K562 (cell line): Measurements from ENCODE around the gene CRX. TPM values are rescaled to one million over a fixed set of nuclear protein-coding genes. Genes with fewer than 3 reads are reported as not detected.

Source experiments
- ATAC-seq: fragments of 200-7000 bp; cut with Tn5 transposase; 3 replicates; pipeline ENCODE4 v1.9.1; 2020; ENCODE audit warnings: moderate library complexity
- BruUV-seq: library from RNA; stranded (reverse); fragments of 400-500 nt; replicated peaks from 2 replicates; lab custom pipeline; 2021; lab: Mats Ljungman, UMichigan
- CTCF ChIA-PET: fragments of 300-600 bp; formaldehyde crosslinking; extraction: SDS; loops from one replicate; lab custom pipeline; 2021; ENCODE audit warnings: low intra/inter-chr PET ratio; lab: Yijun Ruan, JAX
- POLR2A ChIA-PET: fragments of 300-600, 350-650 bp; sonication (Branson Sonifier 250); formaldehyde crosslinking; extraction: SDS; loops from one replicate; lab custom pipeline; 2021; ENCODE audit warnings: antibody characterized with exemption, inconsistent platforms; lab: Yijun Ruan, JAX
- DNase-seq, 4 experiments: peaks; one replicate each; pipeline versions ENCODE4 v3.0.0 to v3.0.0-alpha.2; 2011 to 2018; ENCODE audit warnings: low spot score in 3 of 4, mixed read lengths in 3 of 4; ENCODE audit errors: extremely low read depth in 1 of 4
- FAIRE-seq: peaks from 2 replicates; lab custom pipeline; 2011; peaks lifted over from hg19 to GRCh38; lab: Jason Lieb, UNC
- H2AFZ ChIP-seq: 2 replicates; pipeline ENCODE4 v1.6.0; 2011; ENCODE audit warnings: low read depth, low read length, control low read depth, inconsistent platforms
- H3K27ac ChIP-seq: fragments of 200-600 bp; 3 replicates; pipeline ENCODE4 v1.8.0; 2011; ENCODE audit warnings: low read depth, mild to moderate bottlenecking, control low read depth, inconsistent platforms, low read length, moderate library complexity, mixed read lengths; ENCODE audit errors: extremely low read depth
- H3K27me3 ChIP-seq, 2 experiments: fragments of 300-600 bp in 1 of 2; 2 replicates in 1 of 2; 3 replicates in 1 of 2; pipeline versions ENCODE4 v1.6.0 to v1.8.0; 2011; ENCODE audit warnings: inconsistent platforms in 2 of 2, low read length in 2 of 2, mild to moderate bottlenecking in 1 of 2, mixed read lengths in 1 of 2, moderate library complexity in 1 of 2; ENCODE audit not compliant: control insufficient read depth in 2 of 2, insufficient read depth in 2 of 2
- H3K36me3 ChIP-seq: fragments of 300-600 bp; 3 replicates; pipeline ENCODE4 v1.8.0; 2011; ENCODE audit warnings: mild to moderate bottlenecking, low read length, inconsistent platforms; ENCODE audit not compliant: control insufficient read depth, insufficient read depth
- H3K4me1 ChIP-seq, 2 experiments: fragments of 200-600 bp in 1 of 2; replicated peaks in 1 of 2; 2 replicates in 1 of 2; 3 replicates in 1 of 2; pipeline versions ENCODE4 v1.5.1 to v1.8.0; 2011; ENCODE audit warnings: inconsistent platforms in 2 of 2, low read length in 2 of 2, mild to moderate bottlenecking in 1 of 2, mixed read lengths in 1 of 2, moderate library complexity in 1 of 2; ENCODE audit not compliant: control insufficient read depth in 2 of 2, insufficient read depth in 2 of 2
- H3K4me2 ChIP-seq: 2 replicates; pipeline ENCODE4 v1.6.1; 2011; ENCODE audit warnings: low read length, control low read depth, inconsistent platforms, mixed read lengths; ENCODE audit not compliant: insufficient read depth
- H3K4me3 ChIP-seq: fragments of 200-600 bp; sonication (generic), shearing (Covaris generic); 2 replicates; pipeline ENCODE4 v1.5.1; 2016; ENCODE audit warnings: control low read depth, inconsistent platforms
- H3K79me2 ChIP-seq: fragments of 200-600 bp; 3 replicates; pipeline ENCODE4 v1.8.0; 2011; ENCODE audit warnings: low read length, inconsistent platforms; ENCODE audit not compliant: control insufficient read depth, insufficient read depth
- H3K9ac ChIP-seq, 2 experiments: 2 replicates each; pipeline versions ENCODE4 v1.6.0 to v1.6.1; 2011; ENCODE audit warnings: low read depth in 2 of 2, low read length in 2 of 2, control low read depth in 1 of 2, inconsistent platforms in 1 of 2, mild to moderate bottlenecking in 1 of 2, mixed read lengths in 1 of 2; ENCODE audit not compliant: insufficient read depth in 1 of 2
- H3K9me1 ChIP-seq: one replicate; pipeline ENCODE4 v1.6.0; 2011; ENCODE audit warnings: inconsistent platforms, mild to moderate bottlenecking, low read length, moderate library complexity; ENCODE audit not compliant: control insufficient read depth, insufficient read depth
- H3K9me3 ChIP-seq: replicated peaks from 2 replicates; pipeline ENCODE4 v1.5.1; 2011; ENCODE audit warnings: low read depth, low read length, inconsistent platforms; ENCODE audit not compliant: control insufficient read depth, insufficient read depth
- H4K20me1 ChIP-seq: replicated peaks from 2 replicates; pipeline ENCODE4 v1.6.1; 2011; ENCODE audit warnings: low read length, inconsistent platforms, mixed read lengths; ENCODE audit not compliant: control insufficient read depth, insufficient read depth
- KLF10 ChIP-seq: fragments of 250-450 bp; sonication (Bioruptor Pico); IDR thresholded peaks from 2 replicates; pipeline ENCODE4 v1.6.1; 2021; ENCODE audit warnings: matching md5 sums
- NEUROD1 ChIP-seq: fragments of 150-350 bp; IDR thresholded peaks from 2 replicates; pipeline ENCODE4 v1.6.1; 2014; ENCODE audit warnings: borderline replicate concordance, low read length, low read depth; ENCODE audit not compliant: partially characterized antibody
- NR1H2 ChIP-seq: sonication (generic); formaldehyde crosslinking; IDR thresholded peaks from 2 replicates; pipeline ENCODE4 v1.4.0; 2020; ENCODE audit warnings: mild to moderate bottlenecking, missing genetic modification reagents
- SP1 ChIP-seq: sonication (generic); formaldehyde crosslinking; IDR thresholded peaks from 2 replicates; pipeline ENCODE4 v1.8.1; 2022; ENCODE audit warnings: mild to moderate bottlenecking, missing genetic modification reagents
- ZNF561 ChIP-seq: fragments of 450-650 bp; formaldehyde crosslinking; conservative IDR thresholded peaks from 2 replicates; pipeline ENCODE4 v1.4.0; 2020; ENCODE audit warnings: mild to moderate bottlenecking, moderate library complexity
- ZNF696 ChIP-seq: fragments of 250-450 bp; sonication (Bioruptor Pico); conservative IDR thresholded peaks from 2 replicates; pipeline ENCODE4 v1.4.0; 2020; ENCODE audit warnings: mild to moderate bottlenecking, moderate library complexity
- WGBS: fragments of 100-300 bp; shearing (Covaris generic); methylation state at CpG from one replicate; pipeline ENCODE4 v1.1.6; 2016; ENCODE audit warnings: low coverage, mixed read lengths; ENCODE audit not compliant: insufficient coverage; ENCODE audit errors: missing lambda C conversion rate; 5-methylcytosine and 5-hydroxymethylcytosine counted together
- in situ Hi-C: fragments of 300-500 bp; cut with MboI; formaldehyde crosslinking; loops from 4 replicates; pipeline ENCODE4 v1.15.0; 2018; ENCODE audit warnings: inconsistent platforms, mixed read lengths
- intact Hi-C: fragments of 100-400 bp; cut with micrococcal nuclease; formaldehyde crosslinking; loops from 2 replicates; pipeline ENCODE4 v1.14.2; 2022
- polyA plus RNA-seq, 8 experiments: library from polyadenylated mRNA; depleted of rRNA in 4 of 8; stranded (reverse) in 5 of 8; unstranded in 3 of 8; fragments of >200 nt; fragmentation: Nextera tagmentation in 2 of 8; fragmentation: Illumina TruSeq in 1 of 8; extraction: Ambion mirVana in 2 of 8; extraction: Trizol in 1 of 8; gene quantifications; 2 replicates each; pipeline versions ENCODE4 v1.2.1 to v1.2.3, GENCODE V29; 2011 to 2014; ENCODE audit warnings: inconsistent platforms in 1 of 8, missing spikeins in 1 of 8
- total RNA-seq, 7 experiments: library from RNA; depleted of rRNA in 6 of 7; stranded (reverse); fragments of >200 nt in 6 of 7; fragmentation: Illumina TruSeq in 2 of 7; extraction: Trizol in 2 of 7; gene quantifications; 2 replicates each; pipeline versions ENCODE4 v1.2.1 to v1.2.3, GENCODE V29; 2011 to 2021; ENCODE audit warnings: low replicate concordance in 1 of 7
- TF ChIP-seq, protein P1 (sequence below), 3 experiments: IDR thresholded peaks in 2 of 3; conservative IDR thresholded peaks in 1 of 3; 2 replicates each; pipeline ENCODE4 v1.5.1; 2011 to 2012; ENCODE audit warnings: low read length in 3 of 3, mild to moderate bottlenecking in 3 of 3, control low read depth in 2 of 3, improper control_type of control experiment in 1 of 3, inconsistent platforms in 1 of 3, low read depth in 1 of 3, mixed read lengths in 1 of 3, moderate library complexity in 1 of 3; ENCODE audit not compliant: insufficient read depth in 2 of 3
- TF ChIP-seq, protein P2 (sequence below), 2 experiments: fragments of 450-650 bp; formaldehyde crosslinking in 1 of 2; IDR thresholded peaks; 2 replicates each; pipeline versions ENCODE4 v1.4.0 to v1.6.1; 2014 to 2020; ENCODE audit warnings: mild to moderate bottlenecking in 2 of 2, borderline replicate concordance in 1 of 2, low read depth in 1 of 2
- TF ChIP-seq, protein P3 (sequence below): fragments of 450-650 bp; formaldehyde crosslinking; IDR thresholded peaks from 2 replicates; pipeline ENCODE4 v1.4.0; 2020; ENCODE audit warnings: mild to moderate bottlenecking, moderate library complexity

Gene CRX
- total and polyA plus RNA-seq, 9 of the 15 experiments (the other 6 are each of a cell fraction or from before 2014, with no cell fraction given) = 0.01 TPM; not detected in 8

DNA sequence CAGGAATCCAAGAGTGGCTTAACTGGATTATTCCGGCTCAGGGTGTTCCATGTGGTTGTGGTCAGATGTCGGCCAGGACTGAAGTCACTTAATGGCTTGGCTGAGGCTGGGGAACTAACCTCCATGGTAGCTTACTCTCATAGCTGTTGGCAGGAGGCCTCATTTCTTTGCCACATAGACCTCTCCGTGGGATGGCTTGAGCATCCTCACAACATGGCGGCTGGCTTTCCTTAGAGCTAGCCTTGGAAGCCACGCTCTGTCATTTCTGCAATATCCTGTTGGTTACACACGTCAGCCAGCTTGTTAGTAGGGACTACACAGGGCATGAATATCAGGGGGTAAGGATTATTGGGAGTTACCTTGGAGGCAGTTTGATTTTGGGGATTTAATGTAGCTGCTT lies 5.1 kb downstream of the CRX start:
- POLR2A ChIA-PET = interaction anchor here (1.0 to 2.2 kb wide), 2 partner anchors 9 to 22 kb away, joined by 3 to 6 read pairs; no protein-coding TSS in a partner anchor
- FAIRE-seq = no peak
- Histone ChIP-seq H4K20me1 (no peaks in the 10 kb centered on the region), H3K4me2 (no peak overlapping the region), H3K36me3 (no peaks in the 10 kb centered on the region), H3K9me3 (no peaks in the 10 kb centered on the region), H2AFZ (no peak overlapping the region), H3K4me3 (no peak overlapping the region), H3K27me3 (peaks cover 8 to 44% of the 10 kb centered on the region in 2 experiments), H3K9ac (no peak overlapping the region), H3K79me2 (no peaks in the 10 kb centered on the region), H3K27ac (no peak overlapping the region), H3K4me1 (peaks cover 0 to 3% of the 10 kb centered on the region in 2 experiments; a peak in 1 of 5 replicates), H3K9me1 (no peaks in the 10 kb centered on the region)
- no peak for DNase-seq
- in situ Hi-C loops (no loop called here), intact Hi-C loops (no loop called here)
- CTCF ChIA-PET = no interaction called here
- no TSS peak for BruUV-seq
- 6% methylated on average over 6 of the region's 6 CpGs for WGBS
- no peak for ATAC-seq
- TF ChIP-seq ZNF696 (CRISPR knock-in tag) = no peak
- no peak for TF ChIP-seq KLF10 (CRISPR knock-in tag)
- TF ChIP-seq, protein P1, sequence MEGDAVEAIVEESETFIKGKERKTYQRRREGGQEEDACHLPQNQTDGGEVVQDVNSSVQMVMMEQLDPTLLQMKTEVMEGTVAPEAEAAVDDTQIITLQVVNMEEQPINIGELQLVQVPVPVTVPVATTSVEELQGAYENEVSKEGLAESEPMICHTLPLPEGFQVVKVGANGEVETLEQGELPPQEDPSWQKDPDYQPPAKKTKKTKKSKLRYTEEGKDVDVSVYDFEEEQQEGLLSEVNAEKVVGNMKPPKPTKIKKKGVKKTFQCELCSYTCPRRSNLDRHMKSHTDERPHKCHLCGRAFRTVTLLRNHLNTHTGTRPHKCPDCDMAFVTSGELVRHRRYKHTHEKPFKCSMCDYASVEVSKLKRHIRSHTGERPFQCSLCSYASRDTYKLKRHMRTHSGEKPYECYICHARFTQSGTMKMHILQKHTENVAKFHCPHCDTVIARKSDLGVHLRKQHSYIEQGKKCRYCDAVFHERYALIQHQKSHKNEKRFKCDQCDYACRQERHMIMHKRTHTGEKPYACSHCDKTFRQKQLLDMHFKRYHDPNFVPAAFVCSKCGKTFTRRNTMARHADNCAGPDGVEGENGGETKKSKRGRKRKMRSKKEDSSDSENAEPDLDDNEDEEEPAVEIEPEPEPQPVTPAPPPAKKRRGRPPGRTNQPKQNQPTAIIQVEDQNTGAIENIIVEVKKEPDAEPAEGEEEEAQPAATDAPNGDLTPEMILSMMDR (IDR thresholded peaks at IDR 0.05 in 2 of 3, conservative IDR thresholded peaks at IDR 0.05 in 1 of 3; ENCODE audit: insufficient read depth in 2 of 3, low read depth in 1 of 3, low read length in 3 of 3) = no peak
- TF ChIP-seq NEUROD1 = no peak
- TF ChIP-seq, protein P2, sequence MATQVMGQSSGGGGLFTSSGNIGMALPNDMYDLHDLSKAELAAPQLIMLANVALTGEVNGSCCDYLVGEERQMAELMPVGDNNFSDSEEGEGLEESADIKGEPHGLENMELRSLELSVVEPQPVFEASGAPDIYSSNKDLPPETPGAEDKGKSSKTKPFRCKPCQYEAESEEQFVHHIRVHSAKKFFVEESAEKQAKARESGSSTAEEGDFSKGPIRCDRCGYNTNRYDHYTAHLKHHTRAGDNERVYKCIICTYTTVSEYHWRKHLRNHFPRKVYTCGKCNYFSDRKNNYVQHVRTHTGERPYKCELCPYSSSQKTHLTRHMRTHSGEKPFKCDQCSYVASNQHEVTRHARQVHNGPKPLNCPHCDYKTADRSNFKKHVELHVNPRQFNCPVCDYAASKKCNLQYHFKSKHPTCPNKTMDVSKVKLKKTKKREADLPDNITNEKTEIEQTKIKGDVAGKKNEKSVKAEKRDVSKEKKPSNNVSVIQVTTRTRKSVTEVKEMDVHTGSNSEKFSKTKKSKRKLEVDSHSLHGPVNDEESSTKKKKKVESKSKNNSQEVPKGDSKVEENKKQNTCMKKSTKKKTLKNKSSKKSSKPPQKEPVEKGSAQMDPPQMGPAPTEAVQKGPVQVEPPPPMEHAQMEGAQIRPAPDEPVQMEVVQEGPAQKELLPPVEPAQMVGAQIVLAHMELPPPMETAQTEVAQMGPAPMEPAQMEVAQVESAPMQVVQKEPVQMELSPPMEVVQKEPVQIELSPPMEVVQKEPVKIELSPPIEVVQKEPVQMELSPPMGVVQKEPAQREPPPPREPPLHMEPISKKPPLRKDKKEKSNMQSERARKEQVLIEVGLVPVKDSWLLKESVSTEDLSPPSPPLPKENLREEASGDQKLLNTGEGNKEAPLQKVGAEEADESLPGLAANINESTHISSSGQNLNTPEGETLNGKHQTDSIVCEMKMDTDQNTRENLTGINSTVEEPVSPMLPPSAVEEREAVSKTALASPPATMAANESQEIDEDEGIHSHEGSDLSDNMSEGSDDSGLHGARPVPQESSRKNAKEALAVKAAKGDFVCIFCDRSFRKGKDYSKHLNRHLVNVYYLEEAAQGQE (IDR thresholded peaks at IDR 0.05; ENCODE audit: borderline replicate concordance) = peak; percentile 17; the same call in 1 of the 2 replicates
- TF ChIP-seq, protein P2 (CRISPR knock-in tag; IDR thresholded peaks at IDR 0.05; ENCODE audit: low read depth) = no peak
- no peak for TF ChIP-seq SP1 (CRISPR knock-in tag)
- no peak for TF ChIP-seq ZNF561 (CRISPR knock-in tag)
- TF ChIP-seq, protein P3, sequence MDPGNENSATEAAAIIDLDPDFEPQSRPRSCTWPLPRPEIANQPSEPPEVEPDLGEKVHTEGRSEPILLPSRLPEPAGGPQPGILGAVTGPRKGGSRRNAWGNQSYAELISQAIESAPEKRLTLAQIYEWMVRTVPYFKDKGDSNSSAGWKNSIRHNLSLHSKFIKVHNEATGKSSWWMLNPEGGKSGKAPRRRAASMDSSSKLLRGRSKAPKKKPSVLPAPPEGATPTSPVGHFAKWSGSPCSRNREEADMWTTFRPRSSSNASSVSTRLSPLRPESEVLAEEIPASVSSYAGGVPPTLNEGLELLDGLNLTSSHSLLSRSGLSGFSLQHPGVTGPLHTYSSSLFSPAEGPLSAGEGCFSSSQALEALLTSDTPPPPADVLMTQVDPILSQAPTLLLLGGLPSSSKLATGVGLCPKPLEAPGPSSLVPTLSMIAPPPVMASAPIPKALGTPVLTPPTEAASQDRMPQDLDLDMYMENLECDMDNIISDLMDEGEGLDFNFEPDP (CRISPR knock-in tag) = no peak
- TF ChIP-seq NR1H2 (CRISPR knock-in tag) = no peak
